KMS-11 (cell line): ENCODE data around the gene NKAIN4.

Experiments
- H2AFZ ChIP-seq: fragments of 200-600 bp; sonication (generic); 2 replicates; pipeline ENCODE4 v1.6.1; 2016; ENCODE audit warnings: antibody characterized with exemption, mixed run types, low read depth
- H3K27ac ChIP-seq: fragments of 200-600 bp; sonication (generic); 2 replicates; pipeline ENCODE4 v1.6.1; 2016; ENCODE audit warnings: mild to moderate bottlenecking, mixed run types
- H3K27me3 ChIP-seq: fragments of 200-600 bp; sonication (generic); 2 replicates; pipeline ENCODE4 v1.6.1; 2017; ENCODE audit warnings: mild to moderate bottlenecking, low read depth, mixed run types, moderate library complexity; ENCODE audit not compliant: insufficient read depth
- H3K36me3 ChIP-seq: fragments of 200-600 bp; sonication (generic); 2 replicates; pipeline ENCODE4 v1.6.1; 2017; ENCODE audit warnings: mild to moderate bottlenecking, mixed run types; ENCODE audit not compliant: insufficient read depth
- H3K4me1 ChIP-seq: fragments of 200-600 bp; sonication (generic); 2 replicates; pipeline ENCODE4 v1.6.1; 2016; ENCODE audit warnings: mild to moderate bottlenecking, low read depth, mixed run types; ENCODE audit not compliant: poor library complexity, severe bottlenecking
- H3K4me2 ChIP-seq: fragments of 200-600 bp; sonication (generic); 2 replicates; pipeline ENCODE4 v1.7.0; 2016; ENCODE audit warnings: mild to moderate bottlenecking, mixed run types
- H3K4me3 ChIP-seq: fragments of 200-600 bp; sonication (generic); IDR thresholded peaks from 2 replicates; pipeline ENCODE4 v1.6.1; 2017; ENCODE audit warnings: low read depth, low read length, mixed read lengths; ENCODE audit not compliant: insufficient read depth
- H3K79me2 ChIP-seq: fragments of 200-600 bp; sonication (generic); 2 replicates; pipeline ENCODE4 v1.6.1; 2016; ENCODE audit warnings: low read depth, mixed run types; ENCODE audit not compliant: insufficient read depth
- H3K9ac ChIP-seq: fragments of 200-600 bp; sonication (generic); 2 replicates; pipeline ENCODE4 v1.6.1; 2016; ENCODE audit warnings: mild to moderate bottlenecking, mixed run types
- H4K20me1 ChIP-seq: fragments of 200-600 bp; sonication (generic); 2 replicates; pipeline ENCODE4 v1.6.1; 2016; ENCODE audit warnings: mild to moderate bottlenecking, mixed run types; ENCODE audit not compliant: insufficient read depth
- TF ChIP-seq, protein P1 (sequence below): fragments of 200-600 bp; sonication (generic); conservative IDR thresholded peaks from 2 replicates; pipeline ENCODE4 v1.6.1; 2017; ENCODE audit warnings: low read depth, mild to moderate bottlenecking, antibody characterized with exemption, low read length, moderate library complexity, mixed read lengths

NKAIN4 gene

DNA sequence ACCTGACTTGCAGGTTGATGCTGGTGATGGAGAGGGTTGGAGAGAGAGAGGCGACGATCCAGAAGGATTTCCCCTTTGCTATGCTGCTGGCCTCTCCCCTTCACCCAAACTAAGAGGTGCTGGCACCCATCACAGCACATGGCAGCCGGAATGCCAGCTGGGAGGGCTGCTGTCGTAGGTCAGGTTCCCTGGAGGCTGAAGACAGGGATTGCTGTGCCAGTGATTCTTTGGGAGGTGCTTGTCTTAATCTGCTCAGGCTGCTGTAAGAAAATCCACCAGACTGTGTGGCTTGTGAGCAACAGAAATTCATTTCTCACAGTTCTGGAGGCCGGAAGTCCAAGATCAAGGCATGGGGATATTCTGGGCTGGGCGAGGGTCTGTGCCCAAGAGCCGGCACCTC is 14.0 kb upstream of the NKAIN4 start:
- no peak overlapping the region for H3K9ac ChIP-seq
- H4K20me1 ChIP-seq: no peaks in the 10 kb centered on the region
- peaks cover 58% of the 10 kb centered on the region for H3K27me3 ChIP-seq
- no peak overlapping the region for H3K4me2 ChIP-seq
- H3K4me3 ChIP-seq: no peak overlapping the region
- no peaks in the 10 kb centered on the region for H3K36me3 ChIP-seq
- H3K27ac ChIP-seq: no peak overlapping the region
- peaks cover 12% of the 10 kb centered on the region for H3K4me1 ChIP-seq
- H3K79me2 ChIP-seq: peaks cover 7% of the 10 kb centered on the region
- TF ChIP-seq, protein P1, sequence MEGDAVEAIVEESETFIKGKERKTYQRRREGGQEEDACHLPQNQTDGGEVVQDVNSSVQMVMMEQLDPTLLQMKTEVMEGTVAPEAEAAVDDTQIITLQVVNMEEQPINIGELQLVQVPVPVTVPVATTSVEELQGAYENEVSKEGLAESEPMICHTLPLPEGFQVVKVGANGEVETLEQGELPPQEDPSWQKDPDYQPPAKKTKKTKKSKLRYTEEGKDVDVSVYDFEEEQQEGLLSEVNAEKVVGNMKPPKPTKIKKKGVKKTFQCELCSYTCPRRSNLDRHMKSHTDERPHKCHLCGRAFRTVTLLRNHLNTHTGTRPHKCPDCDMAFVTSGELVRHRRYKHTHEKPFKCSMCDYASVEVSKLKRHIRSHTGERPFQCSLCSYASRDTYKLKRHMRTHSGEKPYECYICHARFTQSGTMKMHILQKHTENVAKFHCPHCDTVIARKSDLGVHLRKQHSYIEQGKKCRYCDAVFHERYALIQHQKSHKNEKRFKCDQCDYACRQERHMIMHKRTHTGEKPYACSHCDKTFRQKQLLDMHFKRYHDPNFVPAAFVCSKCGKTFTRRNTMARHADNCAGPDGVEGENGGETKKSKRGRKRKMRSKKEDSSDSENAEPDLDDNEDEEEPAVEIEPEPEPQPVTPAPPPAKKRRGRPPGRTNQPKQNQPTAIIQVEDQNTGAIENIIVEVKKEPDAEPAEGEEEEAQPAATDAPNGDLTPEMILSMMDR: no peak
- H2AFZ ChIP-seq: no peak overlapping the region

GRCh38 chr20:63267691-63268090 is 13.4 kb upstream of the NKAIN4 start:
- H3K36me3 ChIP-seq: no peaks in the 10 kb centered on the region
- TF ChIP-seq, protein P1: no peak
- no peak overlapping the region for H3K27ac ChIP-seq
- no peak overlapping the region for H3K4me2 ChIP-seq
- no peak overlapping the region for H3K9ac ChIP-seq
- H3K27me3 ChIP-seq: peaks cover 64% of the 10 kb centered on the region
- no peak overlapping the region for H3K4me3 ChIP-seq
- H3K4me1 ChIP-seq: peaks cover 12% of the 10 kb centered on the region
- 0 out of 2 replicates have a peak, but pooled peaks cover 1% of the 10 kb centered on the region for H3K79me2 ChIP-seq
- no peak overlapping the region for H2AFZ ChIP-seq
- no peaks in the 10 kb centered on the region for H4K20me1 ChIP-seq

DNA sequence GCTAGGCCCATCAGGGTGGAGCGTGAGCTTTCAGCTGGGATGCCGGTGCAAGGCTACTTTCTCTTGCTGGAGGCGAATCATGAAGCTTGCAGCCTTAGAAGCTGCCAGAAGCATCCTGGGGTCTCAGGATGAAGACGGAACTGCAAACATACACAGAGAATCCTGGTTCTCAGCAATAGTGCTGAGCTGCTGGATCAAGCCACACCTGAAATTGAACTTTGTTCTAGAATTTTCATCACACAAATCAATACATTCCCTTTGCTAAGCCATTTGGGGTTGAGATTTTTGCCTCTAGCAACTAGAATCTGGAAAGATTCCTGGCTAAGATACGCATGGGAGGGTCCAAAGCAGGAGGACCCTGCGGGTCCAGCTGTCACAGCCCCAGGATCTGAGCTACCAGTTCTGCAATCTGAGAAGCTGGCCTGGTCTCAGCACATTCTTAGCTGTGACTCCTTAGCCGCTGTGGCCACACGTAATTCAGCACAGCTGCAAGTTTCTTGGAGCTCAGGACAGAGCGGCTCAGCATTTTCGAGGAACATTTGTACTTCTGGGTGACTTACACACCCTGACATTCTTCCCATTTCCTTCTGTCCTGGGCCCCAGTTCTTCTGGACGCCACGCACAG is 11.7 kb upstream of the NKAIN4 start:
- Histone ChIP-seq H3K27ac (no peak overlapping the region), H3K4me3 (no peak overlapping the region), H4K20me1 (no peaks in the 10 kb centered on the region), H3K27me3 (peaks cover 80% of the 10 kb centered on the region), H3K4me2 (no peak overlapping the region), H3K79me2 (no peaks in the 10 kb centered on the region), H3K36me3 (no peaks in the 10 kb centered on the region), H2AFZ (no peak overlapping the region), H3K4me1 (peaks cover 7% of the 10 kb centered on the region), H3K9ac (no peak overlapping the region)
- TF ChIP-seq, protein P1: no peak

DNA sequence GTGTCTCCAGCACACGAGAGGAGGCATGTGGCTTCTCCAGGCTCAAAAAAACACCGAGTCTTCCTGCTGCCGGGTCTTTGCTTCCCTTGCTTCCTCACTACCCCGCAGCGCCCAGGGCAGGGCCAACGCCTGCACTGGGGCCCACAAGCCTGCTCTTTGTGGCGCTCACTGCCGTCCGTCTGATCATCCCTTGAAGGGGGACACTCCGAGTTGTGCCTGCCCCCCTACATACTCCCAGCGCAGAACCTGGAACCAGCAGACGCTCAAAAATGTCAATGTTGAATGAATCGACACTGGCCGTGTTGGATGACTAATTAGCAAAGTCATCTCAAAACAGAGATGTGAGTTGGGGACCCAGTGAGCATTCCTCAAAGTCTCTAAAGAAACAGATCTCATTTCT is 10.3 kb upstream of the NKAIN4 start:
- peaks cover 4% of the 10 kb centered on the region for H3K4me1 ChIP-seq
- H3K27ac ChIP-seq: no peak overlapping the region
- no peak overlapping the region for H3K9ac ChIP-seq
- TF ChIP-seq, protein P1: no peak
- no peaks in the 10 kb centered on the region for H3K79me2 ChIP-seq
- peaks cover 95% of the 10 kb centered on the region for H3K27me3 ChIP-seq
- H4K20me1 ChIP-seq: no peaks in the 10 kb centered on the region
- no peak overlapping the region for H2AFZ ChIP-seq
- no peak overlapping the region for H3K4me3 ChIP-seq
- no peaks in the 10 kb centered on the region for H3K36me3 ChIP-seq
- no peak overlapping the region for H3K4me2 ChIP-seq
